Measurements from ENCODE around the gene SLC26A9. TPM values are rescaled to one million over a fixed set of nuclear protein-coding genes. Genes with fewer than 3 reads are reported as not detected.

Gene SLC26A9
- total and polyA plus RNA-seq, 2 experiments from 2014 or later: 1.0 to 4.0 TPM

Other genes starting within 250 kb of the SLC26A9 start
- gene NUCKS1, start 193.3 kb downstream of the SLC26A9 start, total RNA-seq: 100 and 175 TPM in 2 replicates
- 47.0 and 80.9 TPM in 2 replicates for gene NUCKS1, start 193.3 kb downstream of the SLC26A9 start, polyA plus RNA-seq
- gene RAB29, start 168.0 kb downstream of the SLC26A9 start, total RNA-seq: 3.3 and 7.2 TPM in 2 replicates
- 6.5 and 15.2 TPM in 2 replicates for gene RAB29, start 168.0 kb downstream of the SLC26A9 start, polyA plus RNA-seq
- 29.4 and 52.1 TPM in 2 replicates for gene SLC41A1, start 130.3 kb downstream of the SLC26A9 start, total RNA-seq
- 43.5 and 44.5 TPM in 2 replicates for gene SLC41A1, start 130.3 kb downstream of the SLC26A9 start, polyA plus RNA-seq
- not detected in 2 replicates for gene PM20D1, start 93.3 kb downstream of the SLC26A9 start, total RNA-seq
- 0.18 and 0.57 TPM in 2 replicates for gene PM20D1, start 93.3 kb downstream of the SLC26A9 start, polyA plus RNA-seq
- gene RAB7B, start 59.9 kb upstream of the SLC26A9 start, total RNA-seq: 1.2 and 2.1 TPM in 2 replicates
- 2.2 and 4.9 TPM in 2 replicates for gene RAB7B, start 59.9 kb upstream of the SLC26A9 start, polyA plus RNA-seq
- gene CTSE, start 80.4 kb upstream of the SLC26A9 start, total RNA-seq: not detected in 2 replicates
- gene CTSE, start 80.4 kb upstream of the SLC26A9 start, polyA plus RNA-seq: not detected in 2 replicates
- 10.9 and 16.2 TPM in 2 replicates for gene RHEX, start 109.7 kb upstream of the SLC26A9 start, total RNA-seq
- gene RHEX, start 109.7 kb upstream of the SLC26A9 start, polyA plus RNA-seq: 7.3 and 28.6 TPM in 2 replicates
- 0.07 and 2.3 TPM in 2 replicates for gene AVPR1B, start 173.9 kb upstream of the SLC26A9 start, total RNA-seq
- 0.10 TPM in 1 of 2 replicates, not detected in the other for gene AVPR1B, start 173.9 kb upstream of the SLC26A9 start, polyA plus RNA-seq

Measured in cardiac muscle cell (in vitro differentiated cells and primary cell).